GM12865 (cell line): ENCODE measurements around the gene HNRNPF.

Experiments
- DNase-seq: peaks from one replicate; pipeline ENCODE4 v3.0.0; 2010; ENCODE audit warnings: low read depth
- H3K4me3 ChIP-seq: 2 replicates; pipeline ENCODE4 v1.5.1; 2011; ENCODE audit warnings: mild to moderate bottlenecking, low read depth, low read length, control low read depth
- TF ChIP-seq, protein P1 (sequence below): IDR thresholded peaks from 2 replicates; pipeline ENCODE4 v1.5.1; 2011; ENCODE audit warnings: low read length, control low read depth, low read depth, inconsistent platforms; ENCODE audit not compliant: insufficient read depth; ENCODE audit errors: missing control alignments

The HNRNPF gene

DNA sequence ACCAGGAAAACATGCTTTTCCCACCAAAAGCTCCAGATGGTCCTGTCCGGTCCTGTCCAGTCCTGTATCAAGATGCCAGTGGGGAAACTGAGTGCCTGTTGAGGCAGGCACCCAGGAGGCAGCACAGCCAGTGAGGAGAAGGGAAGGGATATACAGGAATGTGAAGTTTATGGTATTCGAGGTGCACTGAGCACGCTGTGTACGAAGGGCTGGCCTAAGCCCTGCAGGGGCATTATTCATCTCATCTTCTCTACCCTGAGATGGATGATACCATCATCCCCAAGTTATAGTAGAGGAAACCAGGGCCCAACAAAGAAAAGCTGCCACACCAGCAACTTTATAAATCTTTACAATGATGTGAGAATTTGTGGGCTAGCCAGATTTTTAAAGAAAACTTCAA lies 61.0 kb downstream of the HNRNPF start:
- TF ChIP-seq, protein P1, sequence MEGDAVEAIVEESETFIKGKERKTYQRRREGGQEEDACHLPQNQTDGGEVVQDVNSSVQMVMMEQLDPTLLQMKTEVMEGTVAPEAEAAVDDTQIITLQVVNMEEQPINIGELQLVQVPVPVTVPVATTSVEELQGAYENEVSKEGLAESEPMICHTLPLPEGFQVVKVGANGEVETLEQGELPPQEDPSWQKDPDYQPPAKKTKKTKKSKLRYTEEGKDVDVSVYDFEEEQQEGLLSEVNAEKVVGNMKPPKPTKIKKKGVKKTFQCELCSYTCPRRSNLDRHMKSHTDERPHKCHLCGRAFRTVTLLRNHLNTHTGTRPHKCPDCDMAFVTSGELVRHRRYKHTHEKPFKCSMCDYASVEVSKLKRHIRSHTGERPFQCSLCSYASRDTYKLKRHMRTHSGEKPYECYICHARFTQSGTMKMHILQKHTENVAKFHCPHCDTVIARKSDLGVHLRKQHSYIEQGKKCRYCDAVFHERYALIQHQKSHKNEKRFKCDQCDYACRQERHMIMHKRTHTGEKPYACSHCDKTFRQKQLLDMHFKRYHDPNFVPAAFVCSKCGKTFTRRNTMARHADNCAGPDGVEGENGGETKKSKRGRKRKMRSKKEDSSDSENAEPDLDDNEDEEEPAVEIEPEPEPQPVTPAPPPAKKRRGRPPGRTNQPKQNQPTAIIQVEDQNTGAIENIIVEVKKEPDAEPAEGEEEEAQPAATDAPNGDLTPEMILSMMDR: no peak

DNA sequence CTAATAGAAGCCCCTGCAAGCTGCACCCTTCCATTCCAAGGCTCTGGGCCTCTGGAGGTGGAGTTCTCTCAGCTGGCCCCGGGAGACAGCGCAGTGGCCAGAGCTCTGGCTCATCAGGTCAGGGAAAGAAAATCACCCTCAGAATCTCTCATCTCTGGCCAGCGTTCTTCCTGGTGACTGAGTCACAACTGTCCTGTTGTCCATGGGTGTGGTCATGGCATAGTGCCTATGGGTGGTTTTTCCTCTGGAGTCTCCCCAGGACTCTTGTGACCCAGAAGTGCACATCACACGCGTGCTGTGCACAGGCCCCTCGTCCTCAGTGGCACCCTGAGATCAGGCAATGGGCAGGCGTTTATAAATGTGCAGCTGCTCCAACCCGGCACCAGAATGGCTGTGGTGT lies 64.9 kb downstream of the HNRNPF start:
- H3K4me3 ChIP-seq: no peak overlapping the region
- TF ChIP-seq, protein P1: no peak
- no peak for DNase-seq

More for the DNA sequence above, 61.0 kb downstream of the HNRNPF start:
- H3K4me3 ChIP-seq: no peak overlapping the region
- no peak for DNase-seq

DNA sequence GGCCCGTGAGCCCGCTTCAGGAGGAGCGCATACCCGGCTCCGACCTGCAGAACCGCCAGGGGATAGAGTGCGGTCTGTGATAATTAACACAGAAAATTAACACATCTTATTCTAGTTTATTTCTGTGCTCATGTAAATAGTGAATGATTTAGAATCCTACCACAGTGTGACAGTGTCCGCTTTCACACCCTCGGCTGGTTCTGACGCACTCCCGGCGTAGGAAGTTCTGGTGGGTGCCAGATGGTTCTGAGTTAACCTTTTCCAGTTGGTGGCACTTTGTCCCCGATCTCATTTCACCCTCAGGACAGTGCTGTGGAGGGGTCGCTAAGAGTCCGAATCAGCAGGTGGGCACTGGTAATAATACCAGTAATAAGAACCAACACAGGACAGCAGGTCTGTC lies 65.9 kb downstream of the HNRNPF start:
- TF ChIP-seq, protein P1: no peak
- no peak overlapping the region for H3K4me3 ChIP-seq
- DNase-seq: no peak

DNA sequence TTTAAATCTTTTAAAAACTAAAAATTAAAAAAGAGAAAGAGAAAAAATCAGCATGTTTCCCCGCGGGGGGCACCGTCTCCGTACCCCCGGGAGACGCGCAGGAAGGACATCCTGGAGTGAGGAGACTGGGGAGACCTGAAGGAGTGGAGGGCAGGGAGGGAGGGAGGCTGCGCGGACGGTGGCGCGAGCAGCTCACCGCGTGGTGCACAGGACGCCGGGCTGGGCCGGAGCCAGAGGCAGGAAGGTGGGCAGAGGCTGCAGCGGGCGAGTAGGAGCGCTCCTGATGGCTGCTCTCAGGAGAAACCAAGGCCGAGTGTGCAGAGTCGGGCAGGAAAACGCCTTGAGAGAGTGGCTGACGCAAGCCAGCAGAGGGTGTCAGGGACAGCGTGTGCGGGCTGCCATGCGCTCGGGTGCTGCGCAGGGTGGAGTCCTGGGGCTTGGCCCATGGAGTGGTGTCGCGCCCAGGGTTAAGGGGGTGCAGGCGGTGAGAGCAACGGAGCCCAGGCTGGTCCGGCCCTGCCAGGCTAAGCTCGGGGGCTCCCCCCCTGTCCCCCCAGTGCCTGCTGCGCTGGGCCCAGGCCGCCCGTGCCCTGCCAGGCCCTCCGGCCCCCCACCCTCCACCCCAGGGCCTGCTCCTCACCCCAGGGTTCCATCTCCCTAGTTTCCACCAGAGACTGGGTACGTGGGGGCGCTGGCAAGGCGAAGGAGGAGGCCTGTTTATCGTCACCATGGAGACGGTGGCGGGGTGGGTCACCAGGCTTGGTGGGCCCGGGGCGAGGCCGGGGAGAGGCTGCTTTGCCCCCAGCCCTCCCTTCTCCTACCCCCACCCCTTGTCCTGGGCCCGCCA lies 66.5 kb downstream of the HNRNPF start:
- no peak for DNase-seq
- TF ChIP-seq, protein P1: no peak
- no peak overlapping the region for H3K4me3 ChIP-seq

DNA sequence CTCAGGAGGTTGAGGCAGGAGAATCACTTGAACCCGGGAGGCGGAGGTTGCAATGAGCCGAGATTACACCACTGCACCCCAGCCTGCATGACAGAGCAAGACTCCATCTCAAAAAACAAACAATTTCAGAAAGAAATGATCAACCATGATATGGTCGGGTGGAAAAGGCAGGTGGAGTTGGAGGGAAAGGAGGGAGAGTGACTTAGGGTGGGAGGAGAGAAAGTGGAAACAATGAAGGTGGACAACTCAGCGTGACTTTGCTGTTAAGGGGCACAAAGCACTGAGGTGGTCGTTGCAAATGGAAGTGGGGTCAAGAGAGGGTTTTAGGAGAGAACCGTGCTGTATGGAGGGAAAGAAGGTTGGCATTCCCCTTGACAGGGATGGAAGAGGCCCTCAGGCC lies 67.5 kb downstream of the HNRNPF start:
- TF ChIP-seq, protein P1: no peak
- H3K4me3 ChIP-seq: no peak overlapping the region
- no peak for DNase-seq

DNA sequence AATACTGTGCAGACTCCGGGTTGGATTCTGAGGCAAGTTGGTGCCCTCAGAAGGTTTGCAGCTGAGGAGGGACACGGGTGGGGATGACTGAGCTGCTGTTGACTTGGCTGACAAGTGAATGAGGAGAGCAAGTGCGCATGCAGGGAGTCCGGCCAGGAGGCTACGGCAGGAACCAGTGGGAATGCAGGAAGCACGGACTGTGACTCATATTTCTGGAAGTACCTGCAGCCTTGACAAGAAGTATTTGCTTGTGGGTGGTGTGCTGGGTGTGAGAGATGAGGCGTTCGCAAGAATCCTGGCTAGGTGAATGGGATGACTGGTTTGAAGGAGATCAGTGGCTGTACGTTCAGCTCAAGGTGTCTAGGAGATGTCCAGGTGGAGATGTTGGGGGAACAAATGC lies 68.4 kb downstream of the HNRNPF start:
- TF ChIP-seq, protein P1: no peak
- H3K4me3 ChIP-seq: no peak overlapping the region
- no peak for DNase-seq

DNA sequence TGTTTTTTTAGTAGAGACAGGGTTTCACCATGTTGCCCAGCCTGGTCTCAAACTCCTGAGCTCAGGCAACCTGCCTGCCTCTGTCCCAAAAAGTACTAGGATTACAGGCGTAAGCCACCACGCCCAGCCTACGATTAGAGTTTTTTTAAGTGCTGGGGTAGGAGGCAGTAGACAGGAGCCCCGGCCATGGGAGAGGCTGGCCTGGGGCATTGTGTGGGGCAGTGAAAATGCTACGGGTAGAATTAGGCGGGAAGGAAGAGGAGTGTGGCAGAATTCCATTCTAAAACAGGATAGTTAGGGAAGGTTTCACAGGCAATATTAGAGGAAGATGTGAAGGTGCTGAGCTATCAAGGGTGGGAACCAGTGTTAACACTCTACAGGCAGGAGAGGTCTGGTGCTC lies 68.9 kb downstream of the HNRNPF start:
- TF ChIP-seq, protein P1: no peak
- no peak overlapping the region for H3K4me3 ChIP-seq
- no peak for DNase-seq
